ENCODE data around the gene PRSS33.

PRSS33 gene

GRCh38 chr16:2776500-2777139, 10.7 kb downstream of the PRSS33 start:
- no peak for DNase-seq

DNA sequence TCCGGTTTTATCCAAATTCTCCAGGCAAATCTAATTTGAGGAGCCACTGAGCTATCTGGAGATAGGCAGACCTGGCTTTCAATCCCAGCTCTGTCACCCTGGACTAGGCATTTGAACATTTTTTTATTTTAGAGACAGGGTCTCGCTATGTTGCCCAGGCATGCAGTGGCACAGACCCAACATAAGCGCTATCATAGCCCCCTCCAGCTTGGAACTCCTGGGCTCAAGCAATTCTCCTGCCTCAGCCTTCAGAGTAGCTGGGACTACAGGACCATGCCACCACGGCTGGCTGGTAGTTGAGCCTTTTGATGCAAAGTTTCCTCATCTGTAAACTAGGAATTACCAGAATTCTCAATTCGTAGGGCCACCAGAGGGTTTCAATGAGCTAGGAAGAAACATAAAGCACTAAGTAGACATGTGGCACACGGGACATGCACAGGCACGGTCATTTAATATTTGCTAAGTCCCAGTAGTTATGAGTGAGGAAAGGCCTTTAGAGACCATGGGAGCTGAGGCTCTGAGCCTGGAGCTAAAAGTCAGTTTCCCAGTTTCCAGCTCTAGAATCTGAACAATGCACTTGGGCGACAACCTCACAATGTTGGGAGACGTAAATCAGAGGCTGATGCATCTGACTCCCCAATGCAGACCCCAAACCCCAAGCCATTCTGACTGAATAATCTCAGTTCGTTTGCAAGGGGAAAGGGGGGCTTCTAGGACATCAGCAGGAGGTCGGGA, 11.4 kb downstream of the PRSS33 start:
- DNase-seq, result no peak

DNA sequence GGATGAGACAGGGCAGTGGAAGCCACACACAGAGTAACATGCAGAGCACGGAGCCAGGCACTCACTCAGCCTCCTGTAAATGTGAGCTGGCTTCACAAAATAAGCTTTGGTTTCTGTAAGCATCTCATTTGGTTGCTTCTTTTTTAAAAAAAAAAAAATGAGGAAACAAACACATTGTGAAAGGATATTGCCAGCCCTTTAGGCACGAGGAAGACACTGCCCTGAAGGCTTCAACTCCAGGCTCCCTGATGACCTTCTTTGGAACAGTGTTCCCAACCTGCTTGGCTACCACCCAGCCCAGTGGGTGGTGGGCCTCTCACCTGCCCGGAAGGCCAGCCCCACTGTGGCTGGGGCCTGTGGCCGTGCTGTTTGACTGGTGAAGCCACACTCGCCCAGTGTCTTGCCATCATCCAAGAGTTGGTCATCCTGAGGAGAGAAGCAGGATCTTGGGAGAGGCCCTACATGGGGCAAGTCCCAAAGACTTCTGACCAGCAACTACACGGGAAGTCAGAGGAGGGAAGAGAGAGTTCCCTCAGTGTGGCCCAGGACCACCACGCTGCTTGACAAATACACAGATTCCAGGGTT, 12.1 kb downstream of the PRSS33 start:
- no peak for DNase-seq

- no peak for DNase-seq
These were observed 13.0 kb downstream of the PRSS33 start for GRCh38 chr16:2774161-2774891.

DNA sequence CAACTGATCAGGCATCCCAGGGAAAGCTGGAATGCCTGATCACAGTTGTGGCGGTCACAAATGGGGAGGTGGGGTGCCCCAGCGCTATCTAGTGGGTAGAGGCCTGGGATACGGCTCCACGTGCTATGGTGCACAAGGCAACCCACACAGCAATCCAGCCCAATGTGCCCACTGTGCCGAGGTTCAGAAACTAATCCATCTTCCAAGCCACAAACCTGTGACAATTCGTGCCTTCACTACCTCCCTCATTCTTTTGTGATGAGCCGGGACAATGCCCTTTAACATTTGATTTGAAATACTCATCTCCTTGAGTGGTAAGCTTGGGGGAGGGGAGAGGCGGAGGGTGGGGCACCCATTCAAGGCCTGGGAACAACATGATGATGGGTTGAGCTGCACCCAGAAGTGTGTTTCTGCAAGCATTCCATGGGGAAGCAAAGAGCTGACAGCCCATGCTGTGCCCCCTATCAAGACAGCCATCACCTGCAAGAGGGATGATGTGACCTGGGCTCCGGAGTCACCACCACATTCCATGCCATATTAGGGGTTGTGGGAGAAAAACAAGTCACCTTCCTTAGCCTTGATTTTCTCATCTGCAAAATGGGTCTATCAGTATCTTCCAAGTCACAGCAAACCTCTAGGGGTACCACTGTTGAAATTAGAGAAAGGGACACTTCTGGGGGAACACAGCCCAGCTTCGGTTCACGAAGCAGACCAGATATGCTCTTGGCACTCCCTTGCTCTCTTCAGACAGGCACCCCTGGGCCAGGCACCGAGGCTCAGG, 14.0 kb downstream of the PRSS33 start:
- no peak for DNase-seq

DNA sequence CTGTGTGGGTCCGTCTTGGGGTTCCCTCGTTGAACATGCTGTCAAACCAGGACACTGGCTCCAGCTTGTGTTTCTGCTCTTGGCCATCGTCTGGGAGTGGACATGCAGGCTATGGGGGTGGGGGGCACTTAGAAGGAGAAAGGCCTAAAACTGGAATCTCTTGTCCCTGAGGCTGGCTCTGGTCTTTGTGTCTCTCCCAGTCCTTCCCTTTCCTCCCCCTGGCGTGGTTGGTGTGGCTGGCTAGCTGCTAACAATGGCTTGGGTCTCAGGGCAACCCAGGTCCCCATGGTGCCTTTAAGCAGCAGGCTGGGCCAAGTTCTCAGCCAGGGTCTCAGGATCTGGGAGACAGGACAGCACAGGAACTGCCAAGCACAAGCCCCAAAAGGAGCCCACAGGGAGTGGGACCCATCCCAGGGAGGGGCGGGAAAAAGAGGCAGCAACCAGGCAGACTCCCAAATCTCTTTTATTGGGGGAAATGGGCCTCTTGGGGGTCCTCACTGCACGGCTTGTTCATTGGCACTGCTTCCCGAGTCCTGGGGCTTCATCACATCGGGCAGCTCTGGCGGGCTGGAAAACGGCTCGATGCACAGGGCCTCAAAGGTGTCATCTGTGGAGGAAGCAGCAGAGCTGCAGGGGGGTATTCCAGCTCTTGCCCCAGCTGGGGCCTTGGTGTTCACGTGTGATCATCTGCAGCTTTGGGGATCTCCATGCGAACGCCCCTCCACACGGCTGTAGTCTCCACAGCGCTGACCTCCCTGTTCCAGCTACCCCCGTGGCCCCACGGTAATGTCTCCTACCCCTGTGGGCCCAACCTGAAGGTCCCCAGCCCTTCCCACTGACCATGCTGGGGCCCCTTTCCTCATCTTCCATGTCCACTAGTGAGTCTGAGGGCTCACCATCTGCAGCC, 15.6 kb downstream of the PRSS33 start:
- DNase-seq, result no peak

- no peak for DNase-seq
These were observed 17.1 kb downstream of the PRSS33 start for GRCh38 chr16:2770057-2770951.

DNA sequence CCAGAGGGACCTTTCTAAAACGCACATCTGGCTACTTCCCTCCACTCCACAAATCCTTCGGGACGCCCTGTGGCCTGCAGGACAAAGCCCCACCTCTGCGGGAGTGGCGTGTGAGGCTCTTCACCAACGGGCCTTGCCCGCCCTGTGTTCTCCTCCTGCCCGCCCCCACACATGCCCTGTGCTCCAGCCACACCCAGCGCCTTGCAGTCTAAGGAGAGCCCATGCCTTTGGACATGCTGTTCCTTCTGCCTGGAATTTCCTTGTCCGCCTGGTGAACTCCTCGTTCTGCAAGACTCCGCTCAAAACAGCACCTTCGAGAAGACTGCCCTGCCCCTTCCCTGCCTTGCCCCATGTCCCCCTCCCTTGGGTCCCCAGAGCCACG, 17.7 kb downstream of the PRSS33 start:
- DNase-seq, result no peak

GRCh38 chr16:2769100-2769529, 18.2 kb downstream of the PRSS33 start:
- no peak for DNase-seq

DNA sequence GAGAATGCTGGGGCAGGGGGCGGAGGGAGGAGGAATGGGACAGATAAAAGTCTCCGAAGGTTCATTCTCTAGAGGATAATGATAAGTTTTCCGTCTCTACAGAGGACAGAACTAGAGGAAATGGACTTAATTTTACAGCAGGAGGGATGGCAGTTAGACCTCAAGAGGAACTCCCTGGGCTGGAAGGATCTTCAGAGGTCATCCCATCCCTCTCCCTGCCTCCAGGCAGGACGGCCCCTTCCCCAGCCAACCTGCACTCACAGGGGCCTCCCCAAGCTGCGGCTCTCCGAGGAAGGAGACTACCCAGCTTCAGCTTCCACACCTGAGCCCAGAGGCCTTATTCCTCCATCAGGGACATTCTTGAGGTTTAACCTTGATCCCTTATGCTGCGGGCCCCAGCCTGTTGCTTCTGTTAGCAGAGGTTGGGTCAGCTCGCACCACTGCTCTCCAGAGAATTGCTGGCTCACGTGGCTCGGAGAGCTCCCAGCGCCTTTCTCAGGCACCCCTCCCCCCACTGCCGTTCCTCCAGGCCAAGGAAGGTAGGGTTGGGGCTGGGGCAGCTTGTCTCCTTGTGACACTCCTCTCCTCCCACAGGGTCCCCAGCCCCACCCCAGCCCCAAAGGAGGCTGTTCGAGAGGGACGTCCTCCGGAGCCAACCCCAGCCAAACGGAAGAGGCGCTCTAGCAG, 18.8 kb downstream of the PRSS33 start:
- DNase-seq, result no peak

GRCh38 chr16:2767891-2768290, 19.5 kb downstream of the PRSS33 start:
- DNase-seq, result no peak

- no peak for DNase-seq
These were observed 20.1 kb downstream of the PRSS33 start for GRCh38 chr16:2767140-2767731.

GRCh38 chr16:2766430-2767139, 20.8 kb downstream of the PRSS33 start:
- no peak for DNase-seq

- no peak for DNase-seq
These were observed 21.6 kb downstream of the PRSS33 start for GRCh38 chr16:2765462-2766404.

- no peak for DNase-seq
These were observed 22.6 kb downstream of the PRSS33 start for GRCh38 chr16:2764718-2765117.

- DNase-seq, result no peak
These were observed 24.2 kb downstream of the PRSS33 start for GRCh38 chr16:2763173-2763572.

DNA sequence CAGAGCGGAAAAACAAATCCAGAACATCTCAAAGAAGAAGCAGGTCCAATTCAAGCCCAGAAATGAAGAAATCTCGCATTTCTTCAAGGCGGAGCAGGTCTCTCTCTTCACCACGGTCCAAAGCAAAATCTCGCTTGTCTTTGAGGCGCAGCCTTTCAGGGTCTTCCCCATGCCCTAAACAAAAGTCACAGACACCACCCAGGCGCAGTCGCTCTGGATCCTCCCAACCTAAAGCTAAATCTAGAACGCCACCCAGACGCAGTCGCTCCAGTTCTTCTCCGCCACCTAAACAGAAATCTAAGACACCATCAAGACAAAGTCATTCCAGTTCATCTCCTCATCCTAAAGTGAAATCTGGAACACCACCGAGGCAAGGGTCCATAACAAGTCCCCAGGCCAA, 24.6 kb downstream of the PRSS33 start:
- no peak for DNase-seq
